Cardiac fibroblast (primary cell): Measurements from ENCODE around the gene MAGI2.
A peak's percentile ranks its signal among the peaks of the same experiment; 100 is the strongest.

Experiments used
- DNase-seq, 2 donors: peaks; one replicate each; pipeline versions ENCODE4 v3.0.0 to v3.0.0-alpha.2; 2010; ENCODE audit warnings: low read depth in 2 of 2
- H3K4me3 ChIP-seq, 2 donors: replicated peaks in 1 of 2; 1 replicate in 1 of 2; 2 replicates in 1 of 2; pipeline ENCODE4 v1.5.1; 2011; ENCODE audit warnings: low read depth in 2 of 2, low read length in 2 of 2, mild to moderate bottlenecking in 2 of 2, moderate library complexity in 1 of 2
- TF ChIP-seq, protein P1 (sequence below): IDR thresholded peaks from one replicate; pipeline ENCODE4 v1.5.1; 2011; ENCODE audit warnings: low read depth, mild to moderate bottlenecking, low read length, inconsistent platforms

MAGI2 gene

GRCh38 chr7:78473571-78474301 lies 979.7 kb downstream of the MAGI2 start:
- H3K4me3 ChIP-seq, result no peak overlapping the region
- TF ChIP-seq, protein P1, sequence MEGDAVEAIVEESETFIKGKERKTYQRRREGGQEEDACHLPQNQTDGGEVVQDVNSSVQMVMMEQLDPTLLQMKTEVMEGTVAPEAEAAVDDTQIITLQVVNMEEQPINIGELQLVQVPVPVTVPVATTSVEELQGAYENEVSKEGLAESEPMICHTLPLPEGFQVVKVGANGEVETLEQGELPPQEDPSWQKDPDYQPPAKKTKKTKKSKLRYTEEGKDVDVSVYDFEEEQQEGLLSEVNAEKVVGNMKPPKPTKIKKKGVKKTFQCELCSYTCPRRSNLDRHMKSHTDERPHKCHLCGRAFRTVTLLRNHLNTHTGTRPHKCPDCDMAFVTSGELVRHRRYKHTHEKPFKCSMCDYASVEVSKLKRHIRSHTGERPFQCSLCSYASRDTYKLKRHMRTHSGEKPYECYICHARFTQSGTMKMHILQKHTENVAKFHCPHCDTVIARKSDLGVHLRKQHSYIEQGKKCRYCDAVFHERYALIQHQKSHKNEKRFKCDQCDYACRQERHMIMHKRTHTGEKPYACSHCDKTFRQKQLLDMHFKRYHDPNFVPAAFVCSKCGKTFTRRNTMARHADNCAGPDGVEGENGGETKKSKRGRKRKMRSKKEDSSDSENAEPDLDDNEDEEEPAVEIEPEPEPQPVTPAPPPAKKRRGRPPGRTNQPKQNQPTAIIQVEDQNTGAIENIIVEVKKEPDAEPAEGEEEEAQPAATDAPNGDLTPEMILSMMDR, result no peak
- no peak for DNase-seq

DNA sequence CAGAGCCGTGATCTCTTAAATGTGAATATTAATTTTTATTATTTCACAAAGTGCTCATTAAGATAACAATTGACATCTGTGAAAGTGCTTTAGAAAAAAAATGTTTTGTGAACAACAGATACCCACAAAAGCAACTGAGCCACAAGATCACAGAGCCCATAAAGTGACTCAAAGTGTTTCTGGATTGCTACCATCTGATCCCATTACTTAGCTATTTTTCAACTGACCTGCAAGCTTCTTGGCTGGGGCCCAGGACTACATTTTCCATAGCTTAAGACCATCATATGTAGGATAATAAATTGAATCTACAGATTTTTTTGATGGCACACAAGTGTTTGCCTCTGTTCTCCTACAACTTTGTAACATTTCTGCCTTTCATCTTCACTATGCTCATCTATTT lies 980.4 kb downstream of the MAGI2 start:
- TF ChIP-seq, protein P1, result no peak
- H3K4me3 ChIP-seq, result no peak overlapping the region
- no peak for DNase-seq

DNA sequence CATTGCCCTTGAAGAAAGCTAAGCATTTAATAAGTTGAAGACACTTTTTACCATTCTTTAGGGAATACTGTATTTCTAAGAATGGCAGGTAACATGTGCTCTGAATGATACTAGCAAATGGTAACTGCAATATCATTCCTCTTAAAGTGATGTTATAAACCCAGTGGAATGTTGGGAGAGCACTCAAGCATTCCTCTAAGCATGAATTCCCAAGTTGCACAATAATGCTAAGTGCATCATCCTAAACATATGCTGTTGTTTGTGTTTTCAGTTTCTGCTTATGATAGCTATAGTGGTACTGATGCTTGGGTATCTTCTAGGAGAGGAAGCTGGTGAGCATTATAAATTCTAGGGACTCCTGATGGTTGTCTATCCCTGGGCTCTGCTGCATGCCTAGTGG lies 980.9 kb downstream of the MAGI2 start:
- H3K4me3 ChIP-seq, result no peak overlapping the region
- peak; percentile 5 to 63 for DNase-seq
- TF ChIP-seq, protein P1, result no peak

DNA sequence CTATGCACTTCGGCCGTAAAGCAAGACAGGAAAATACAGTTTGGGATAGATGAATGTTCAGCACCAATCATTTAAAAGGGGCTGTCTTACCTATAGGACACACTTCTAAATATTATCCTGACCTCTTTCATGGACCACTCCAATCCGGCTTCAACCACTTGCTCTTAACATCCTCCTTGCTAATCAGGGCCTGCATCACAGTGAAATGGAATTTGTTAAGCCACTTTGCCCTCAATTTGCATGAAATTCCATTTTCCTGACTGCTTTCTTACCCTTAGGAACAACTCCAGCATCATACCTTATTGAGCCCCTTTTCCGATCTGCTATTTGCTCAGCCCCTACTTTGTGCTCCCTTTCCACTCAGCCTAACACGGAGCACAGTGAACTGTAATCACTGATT lies 987.6 kb downstream of the MAGI2 start:
- no peak overlapping the region for H3K4me3 ChIP-seq
- no peak for DNase-seq
- TF ChIP-seq, protein P1, result no peak

- no peak for DNase-seq
- TF ChIP-seq, protein P1, result no peak
- H3K4me3 ChIP-seq, result no peak overlapping the region
Measured at GRCh38 chr7:78463039-78463438, 990.4 kb downstream of the MAGI2 start.

DNA sequence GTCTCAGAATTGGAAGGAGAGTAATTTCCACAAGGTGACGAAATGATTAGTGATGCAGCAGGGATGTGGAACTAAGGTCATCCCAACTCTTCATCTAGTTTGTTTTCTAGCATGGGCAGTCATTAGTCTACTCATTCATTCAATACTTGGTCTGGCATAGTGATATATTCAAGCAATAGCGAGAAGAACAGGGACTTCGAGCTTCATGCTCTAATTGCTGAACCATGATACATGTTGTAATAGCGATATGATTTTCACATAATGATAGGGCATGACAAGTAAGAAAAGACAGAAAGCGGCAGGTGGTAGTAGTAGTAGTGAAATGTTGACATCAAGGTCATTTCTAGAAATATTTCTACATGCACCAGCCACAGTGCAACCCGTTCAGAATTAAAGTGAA lies 1002.8 kb downstream of the MAGI2 start:
- H3K4me3 ChIP-seq, result no peak overlapping the region
- TF ChIP-seq, protein P1, result no peak
- no peak for DNase-seq

DNA sequence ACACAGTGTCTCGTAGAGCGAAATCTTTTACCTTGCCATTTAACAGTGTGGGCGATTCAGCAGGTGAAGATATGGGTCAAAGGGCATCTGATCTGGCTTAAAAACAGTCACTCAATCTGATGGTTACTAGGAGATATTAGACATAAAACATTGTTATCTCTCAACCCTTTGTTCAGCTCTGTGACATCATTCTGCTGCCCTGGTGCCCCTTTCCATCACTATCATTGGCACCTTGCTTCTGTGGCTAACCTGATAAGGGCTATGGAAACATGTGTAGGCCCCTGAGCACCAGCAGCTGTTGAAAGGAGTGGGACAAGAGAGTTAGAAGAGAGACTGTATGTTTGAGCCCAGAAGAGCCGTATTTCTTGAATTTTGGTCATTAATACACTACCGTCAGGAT lies 1004.6 kb downstream of the MAGI2 start:
- TF ChIP-seq, protein P1, result no peak
- DNase-seq, result no peak
- H3K4me3 ChIP-seq, result no peak overlapping the region
